ENCODE results near the gene RAB29.

Gene RAB29

GRCh38 chr1:205719015-205719414 is 56.3 kb downstream of the RAB29 start:
- no peak for DNase-seq
